H9 (cell line): ENCODE measurements around the gene CPA4. TPM values are rescaled to one million over a fixed set of nuclear protein-coding genes. Genes with fewer than 3 reads are reported as not detected.
A peak's percentile ranks its signal among the peaks of the same experiment; 100 is the strongest.

Experiments used
- DNase-seq: peaks from one replicate; pipeline ENCODE4 v3.0.0-alpha.2; 2017
- H2AFZ ChIP-seq: one replicate; pipeline ENCODE4 v1.6.1; 2013; ENCODE audit warnings: mild to moderate bottlenecking, low read length, control low read depth, moderate library complexity
- H2AK5ac ChIP-seq: 2 replicates; pipeline ENCODE4 v1.6.1; 2013; ENCODE audit warnings: low read length, control low read depth, mixed read lengths; ENCODE audit not compliant: insufficient read length
- H2BK120ac ChIP-seq: one replicate; pipeline ENCODE4 v1.6.1; 2013; ENCODE audit warnings: low read depth, mild to moderate bottlenecking, low read length, control low read depth, inconsistent platforms; ENCODE audit not compliant: poor library complexity, severe bottlenecking
- H2BK12ac ChIP-seq: 2 replicates; pipeline ENCODE4 v1.6.1; 2013; ENCODE audit warnings: low read length, control low read depth, mixed read lengths, low read depth; ENCODE audit not compliant: insufficient read length
- H2BK15ac ChIP-seq: 2 replicates; pipeline ENCODE4 v1.6.1; 2013; ENCODE audit warnings: low read depth, low read length, control low read depth
- H2BK20ac ChIP-seq: one replicate; pipeline ENCODE4 v1.6.1; 2013; ENCODE audit warnings: low read depth, mild to moderate bottlenecking, low read length, control low read depth, inconsistent platforms; ENCODE audit not compliant: poor library complexity, severe bottlenecking
- H2BK5ac ChIP-seq: 2 replicates; pipeline ENCODE4 v1.6.1; 2013; ENCODE audit warnings: low read length, control low read depth, mixed read lengths; ENCODE audit not compliant: insufficient read length
- H3K14ac ChIP-seq: 2 replicates; pipeline ENCODE4 v1.6.1; 2013; ENCODE audit warnings: low read length, control low read depth; ENCODE audit not compliant: insufficient read depth
- H3K18ac ChIP-seq: 2 replicates; pipeline ENCODE4 v1.6.1; 2013; ENCODE audit warnings: low read depth, mild to moderate bottlenecking, mixed read lengths, low read length, control low read depth; ENCODE audit not compliant: insufficient read length
- H3K23ac ChIP-seq: 2 replicates; pipeline ENCODE4 v1.6.1; 2013; ENCODE audit warnings: low read length, control low read depth, mixed read lengths, low read depth; ENCODE audit not compliant: insufficient read length
- H3K23me2 ChIP-seq: 2 replicates; pipeline ENCODE4 v1.6.1; 2013; ENCODE audit warnings: low read depth, mild to moderate bottlenecking, mixed read lengths, low read length, control low read depth; ENCODE audit not compliant: insufficient read length, poor library complexity, severe bottlenecking
- H3K27ac ChIP-seq: 2 replicates; pipeline ENCODE4 v1.5.1; 2013; ENCODE audit warnings: low read length, control low read depth, mixed read lengths, low read depth; ENCODE audit not compliant: insufficient read length
- H3K27me3 ChIP-seq: 2 replicates; pipeline ENCODE4 v1.6.1; 2013; ENCODE audit warnings: low read length, control low read depth, inconsistent platforms; ENCODE audit not compliant: insufficient read depth
- H3K4ac ChIP-seq: 2 replicates; pipeline ENCODE4 v1.6.1; 2013; ENCODE audit warnings: low read depth, mild to moderate bottlenecking, control low read depth, inconsistent platforms, low read length, moderate library complexity
- H3K4me1 ChIP-seq: 2 replicates; pipeline ENCODE4 v1.6.1; 2013; ENCODE audit warnings: low read length, control low read depth, inconsistent platforms; ENCODE audit not compliant: insufficient read depth
- H3K4me2 ChIP-seq: 2 replicates; pipeline ENCODE4 v1.6.1; 2013; ENCODE audit warnings: low read length, control low read depth, mixed read lengths; ENCODE audit not compliant: insufficient read length, insufficient read depth
- H3K56ac ChIP-seq: 2 replicates; pipeline ENCODE4 v1.6.1; 2013; ENCODE audit warnings: low read depth, mild to moderate bottlenecking, mixed read lengths, low read length, control low read depth; ENCODE audit not compliant: insufficient read length
- H3K79me1 ChIP-seq: 2 replicates; pipeline ENCODE4 v1.6.1; 2013; ENCODE audit warnings: low read depth, mild to moderate bottlenecking, moderate library complexity, low read length, control low read depth, inconsistent platforms; ENCODE audit not compliant: insufficient read depth, poor library complexity, severe bottlenecking
- H3K79me2 ChIP-seq: 2 replicates; pipeline ENCODE4 v1.6.1; 2013; ENCODE audit warnings: low read length, control low read depth, inconsistent platforms; ENCODE audit not compliant: insufficient read depth
- H3K9ac ChIP-seq: 2 replicates; pipeline ENCODE4 v1.6.1; 2013; ENCODE audit warnings: low read length, control low read depth, mixed read lengths; ENCODE audit not compliant: insufficient read length; ENCODE audit errors: extremely low read depth
- H3K9me3 ChIP-seq: one replicate; pipeline ENCODE4 v1.6.1; 2013; ENCODE audit warnings: low read depth, low read length, inconsistent platforms; ENCODE audit not compliant: control insufficient read depth
- H3T11ph ChIP-seq: one replicate; pipeline ENCODE4 v1.6.1; 2013; ENCODE audit warnings: mild to moderate bottlenecking, low read length, control low read depth, inconsistent platforms
- H4K20me1 ChIP-seq: one replicate; pipeline ENCODE4 v1.6.1; 2013; ENCODE audit not compliant: control insufficient read depth, insufficient read length, insufficient read depth
- H4K5ac ChIP-seq: 2 replicates; pipeline ENCODE4 v1.6.1; 2013; ENCODE audit warnings: low read depth, mild to moderate bottlenecking, mixed read lengths, low read length, control low read depth; ENCODE audit not compliant: insufficient read length
- H4K8ac ChIP-seq: replicated peaks from 2 replicates; pipeline ENCODE4 v1.6.1; 2013; ENCODE audit warnings: low read length, control low read depth, mixed read lengths, low read depth; ENCODE audit not compliant: insufficient read length
- H4K91ac ChIP-seq: 2 replicates; pipeline ENCODE4 v1.6.1; 2013; ENCODE audit warnings: low read depth, mild to moderate bottlenecking, moderate library complexity, mixed read lengths, low read length, control low read depth; ENCODE audit not compliant: insufficient read length
- H3K27ac Mint-ChIP-seq, 3 experiments: 2 replicates in 2 of 3; 3 replicates in 1 of 3; pipeline ENCODE4 v1.8.0; 2020 to 2021; ENCODE audit warnings: mixed read lengths in 3 of 3, mild to moderate bottlenecking in 1 of 3, moderate library complexity in 1 of 3
- H3K27me3 Mint-ChIP-seq: 2 replicates; pipeline ENCODE4 v1.8.0; 2021; ENCODE audit warnings: low read depth, mild to moderate bottlenecking, moderate library complexity, mixed read lengths
- H3K36me3 Mint-ChIP-seq, 3 experiments: 2 replicates in 2 of 3; 3 replicates in 1 of 3; pipeline ENCODE4 v1.8.0; 2020 to 2021; ENCODE audit warnings: low read depth in 3 of 3, mixed read lengths in 3 of 3; ENCODE audit not compliant: insufficient read depth in 1 of 3
- H3K4me1 Mint-ChIP-seq, 2 experiments: 2 replicates each; pipeline ENCODE4 v1.8.0; 2020; ENCODE audit warnings: mixed read lengths in 2 of 2
- H3K4me3 Mint-ChIP-seq, 2 experiments: 2 replicates in 1 of 2; 3 replicates in 1 of 2; pipeline ENCODE4 v1.8.0; 2020 to 2021; ENCODE audit warnings: mild to moderate bottlenecking in 2 of 2, mixed read lengths in 2 of 2, moderate library complexity in 1 of 2
- H3K9me3 Mint-ChIP-seq, 2 experiments: 2 replicates in 1 of 2; 3 replicates in 1 of 2; pipeline ENCODE4 v1.8.0; 2020; ENCODE audit warnings: mild to moderate bottlenecking in 2 of 2, mixed read lengths in 2 of 2, moderate library complexity in 1 of 2
- CTCF ChIP-seq: fragments of 200-600 bp; sonication (generic); conservative IDR thresholded peaks from 3 replicates; pipeline ENCODE4 v1.8.0; 2021; ENCODE audit warnings: antibody characterized with exemption, mild to moderate bottlenecking
- WGBS: extraction: QIAGEN DNeasy Blood & Tissue Kit; methylation state at CpG from one replicate; pipeline ENCODE4 v1.1.7; 2013; ENCODE audit warnings: missing lambda C conversion rate, low lambda C conversion rate, mixed read lengths; ENCODE audit not compliant: insufficient read length; ENCODE audit errors: extremely low coverage; 5-methylcytosine and 5-hydroxymethylcytosine counted together
- total RNA-seq: library from RNA; stranded (reverse); gene quantifications from 2 replicates; pipeline ENCODE4 v1.2.1, GENCODE V29; 2021

The CPA4 gene
- total RNA-seq, 1 experiment from 2014 or later: not detected

- Histone ChIP-seq H4K91ac (no peak overlapping the region), H4K20me1 (no peaks in the 10 kb centered on the region), H3K23ac (no peak overlapping the region), H3K9me3 (no peaks in the 10 kb centered on the region), H4K5ac (no peak overlapping the region), H3K56ac (no peak overlapping the region), H3K27ac (no peak overlapping the region), H2BK5ac (no peak overlapping the region), H2BK120ac (no peak overlapping the region), H3K79me1 (no peaks in the 10 kb centered on the region), H3K14ac (no peak overlapping the region), H3K23me2 (no peaks in the 10 kb centered on the region), H3K4ac (no peak overlapping the region), H3K18ac (no peak overlapping the region), H2BK20ac (no peak overlapping the region), H3T11ph (no peak overlapping the region), H2AK5ac (no peak overlapping the region), H2BK15ac (no peak overlapping the region), H2BK12ac (no peak overlapping the region), H3K79me2 (no peaks in the 10 kb centered on the region), H4K8ac (no peak overlapping the region), H3K4me2 (peak overlapping the region; percentile 23), H3K9ac (peak overlapping the region; percentile 9), H3K27me3 (no peaks in the 10 kb centered on the region), H3K4me1 (peaks cover 17% of the 10 kb centered on the region; the same call in 1 of the 2 replicates), H2AFZ (no peak overlapping the region)
- H3K27ac Mint-ChIP-seq: peak overlapping the region; percentile 92 to 99 (median 99)
- no CpG with 5 or more reads among the region's 1 CpG for WGBS
- H3K36me3 Mint-ChIP-seq: peaks cover 0 to 4% (median 4%) of the 10 kb centered on the region in 3 experiments; a peak in 2 of 7 replicates
- H3K4me3 Mint-ChIP-seq: peak overlapping the region; percentile 47 to 57; a peak in 4 of 5 replicates
- H3K9me3 Mint-ChIP-seq: no peaks in the 10 kb centered on the region; a peak in 1 of 5 replicates
- peaks cover 5% of the 10 kb centered on the region for H3K27me3 Mint-ChIP-seq
- TF ChIP-seq CTCF: no peak
- DNase-seq: no peak
- H3K4me1 Mint-ChIP-seq: peaks cover 49 to 50% of the 10 kb centered on the region in 2 experiments
Observed at GRCh38 chr7:130274296-130274695, 18.7 kb upstream of the CPA4 start.
